ENCODE measurements around the gene MAGT1.

DNA sequence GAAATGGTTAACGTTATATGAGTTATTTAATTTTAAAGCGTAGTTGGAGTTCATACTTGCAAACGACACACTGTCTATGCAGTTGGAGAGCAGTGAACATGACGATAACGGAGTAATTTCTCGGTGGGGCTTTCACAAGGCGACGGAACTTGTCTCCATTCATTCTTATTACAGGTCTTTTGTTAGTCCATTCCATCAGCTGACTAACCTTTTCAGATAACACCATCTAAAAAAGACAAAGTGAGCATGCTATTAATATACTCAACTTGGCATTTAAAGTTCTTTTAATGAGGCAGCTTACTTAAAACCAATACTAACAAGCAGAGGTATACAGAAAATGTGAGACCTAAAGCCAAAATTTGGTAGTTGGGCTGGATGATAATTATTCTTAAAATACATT lies 19.9 kb downstream of the MAGT1 start:
- TF ChIP-seq, protein P1, sequence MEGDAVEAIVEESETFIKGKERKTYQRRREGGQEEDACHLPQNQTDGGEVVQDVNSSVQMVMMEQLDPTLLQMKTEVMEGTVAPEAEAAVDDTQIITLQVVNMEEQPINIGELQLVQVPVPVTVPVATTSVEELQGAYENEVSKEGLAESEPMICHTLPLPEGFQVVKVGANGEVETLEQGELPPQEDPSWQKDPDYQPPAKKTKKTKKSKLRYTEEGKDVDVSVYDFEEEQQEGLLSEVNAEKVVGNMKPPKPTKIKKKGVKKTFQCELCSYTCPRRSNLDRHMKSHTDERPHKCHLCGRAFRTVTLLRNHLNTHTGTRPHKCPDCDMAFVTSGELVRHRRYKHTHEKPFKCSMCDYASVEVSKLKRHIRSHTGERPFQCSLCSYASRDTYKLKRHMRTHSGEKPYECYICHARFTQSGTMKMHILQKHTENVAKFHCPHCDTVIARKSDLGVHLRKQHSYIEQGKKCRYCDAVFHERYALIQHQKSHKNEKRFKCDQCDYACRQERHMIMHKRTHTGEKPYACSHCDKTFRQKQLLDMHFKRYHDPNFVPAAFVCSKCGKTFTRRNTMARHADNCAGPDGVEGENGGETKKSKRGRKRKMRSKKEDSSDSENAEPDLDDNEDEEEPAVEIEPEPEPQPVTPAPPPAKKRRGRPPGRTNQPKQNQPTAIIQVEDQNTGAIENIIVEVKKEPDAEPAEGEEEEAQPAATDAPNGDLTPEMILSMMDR (IDR thresholded peaks at IDR 0.05), result no peak
- no peak for TF ChIP-seq POLR2A (IDR thresholded peaks at IDR 0.05)
